Measurements from ENCODE around the gene FAM114A2. TPM values are rescaled to one million over a fixed set of nuclear protein-coding genes. Genes with fewer than 3 reads are reported as not detected.
"Not testable (repeated sequence)": the region's sequence is repeated elsewhere in the genome, so short reads cannot be mapped to it uniquely, and the experiment has no call there.

Gene FAM114A2
- total RNA-seq, 1 donor from 2014 or later, result 16.8 TPM

- no peak for DNase-seq (ENCODE audit: extremely low read depth, low read depth, low spot score)
These were observed 10.9 kb upstream of the FAM114A2 start for GRCh38 chr5:154049636-154050035.

GRCh38 chr5:154047324-154047723 lies 8.6 kb upstream of the FAM114A2 start:
- no peak for DNase-seq (ENCODE audit: extremely low read depth, low read depth, low spot score)

GRCh38 chr5:154046486-154046885 lies 7.8 kb upstream of the FAM114A2 start:
- no peak for DNase-seq (ENCODE audit: extremely low read depth, low read depth, low spot score)

- no peak for DNase-seq (ENCODE audit: extremely low read depth, low read depth, low spot score)
These were observed 5.9 kb upstream of the FAM114A2 start for GRCh38 chr5:154044581-154044980.

- DNase-seq (ENCODE audit: extremely low read depth, low read depth, low spot score), result no peak
These were observed 5.4 kb upstream of the FAM114A2 start for GRCh38 chr5:154044099-154044498.

GRCh38 chr5:154042766-154043165 lies 4.1 kb upstream of the FAM114A2 start:
- peak; percentile 57 for DNase-seq (ENCODE audit: extremely low read depth, low read depth, low spot score)

GRCh38 chr5:154039458-154039829 lies 734 bp upstream of the FAM114A2 start:
- no peak for DNase-seq (ENCODE audit: extremely low read depth, low read depth, low spot score)

- peak; percentile 36 for DNase-seq (ENCODE audit: extremely low read depth, low read depth, low spot score)
These were observed 426 bp downstream of the FAM114A2 start for GRCh38 chr5:154038261-154038706.

- no peak for DNase-seq (ENCODE audit: extremely low read depth, low read depth, low spot score)
These were observed 3.8 kb downstream of the FAM114A2 start for GRCh38 chr5:154034944-154035343.

- no peak for DNase-seq (ENCODE audit: extremely low read depth, low read depth, low spot score)
These were observed 6.7 kb downstream of the FAM114A2 start for GRCh38 chr5:154031937-154032489.

GRCh38 chr5:154025951-154026350 lies 12.8 kb downstream of the FAM114A2 start:
- no peak for DNase-seq (ENCODE audit: extremely low read depth, low read depth, low spot score)

GRCh38 chr5:154018919-154019318 lies 19.8 kb downstream of the FAM114A2 start:
- DNase-seq (ENCODE audit: extremely low read depth, low read depth, low spot score), result not testable (repeated sequence)

GRCh38 chr5:154015071-154015693 lies 23.5 kb downstream of the FAM114A2 start:
- DNase-seq (ENCODE audit: extremely low read depth, low read depth, low spot score), result peak; percentile 65

GRCh38 chr5:154010660-154011059 lies 28.1 kb downstream of the FAM114A2 start:
- no peak for DNase-seq (ENCODE audit: extremely low read depth, low read depth, low spot score)

- no peak for DNase-seq (ENCODE audit: extremely low read depth, low read depth, low spot score)
These were observed 33.1 kb downstream of the FAM114A2 start for GRCh38 chr5:154005648-154006047.

GRCh38 chr5:154002511-154003020 lies 36.1 kb downstream of the FAM114A2 start:
- peak; percentile 29 for DNase-seq (ENCODE audit: extremely low read depth, low read depth, low spot score)

- peak; percentile 99 for DNase-seq (ENCODE audit: extremely low read depth, low read depth, low spot score)
These were observed 36.6 kb downstream of the FAM114A2 start for GRCh38 chr5:154002093-154002492.

GRCh38 chr5:154000703-154001102 lies 38.0 kb downstream of the FAM114A2 start:
- DNase-seq (ENCODE audit: extremely low read depth, low read depth, low spot score), result no peak

- no peak for DNase-seq (ENCODE audit: extremely low read depth, low read depth, low spot score)
These were observed 38.7 kb downstream of the FAM114A2 start for GRCh38 chr5:153999995-154000394.

- no peak for DNase-seq (ENCODE audit: extremely low read depth, low read depth, low spot score)
These were observed 39.9 kb downstream of the FAM114A2 start for GRCh38 chr5:153998768-153999167.

GRCh38 chr5:153998010-153998409 lies 40.7 kb downstream of the FAM114A2 start:
- no peak for DNase-seq (ENCODE audit: extremely low read depth, low read depth, low spot score)

- no peak for DNase-seq (ENCODE audit: extremely low read depth, low read depth, low spot score)
These were observed 47.5 kb downstream of the FAM114A2 start for GRCh38 chr5:153991168-153991567.
